ENCODE data around the gene TOR1A.

Gene TOR1A

GRCh38 chr9:129866394-129867135 is 42.6 kb upstream of the TOR1A start:
- Histone ChIP-seq H3K23ac (ENCODE audit: low read depth, low read length, poor library complexity) (no peak overlapping the region), H4K8ac (ENCODE audit: low read depth, low read length) (no peak overlapping the region), H3K18ac (ENCODE audit: low read length) (no peak overlapping the region), H3K36me3 (replicated peaks in 1 of 2; ENCODE audit: control insufficient read depth in 2 of 2, insufficient read depth in 2 of 2, low read length in 2 of 2) (peaks cover 15 to 44% of the 10 kb centered on the region in 2 donors), H3K9me3 (replicated peaks in 1 of 2; ENCODE audit: control insufficient read depth in 2 of 2, insufficient read depth in 1 of 2, low read depth in 1 of 2, low read length in 2 of 2) (peaks cover 0 to 3% of the 10 kb centered on the region in 2 donors), H2BK5ac (ENCODE audit: low read length) (no peak overlapping the region), H3K9ac (ENCODE audit: low read depth, low read length, poor library complexity) (no peak overlapping the region), H2AFZ (ENCODE audit: low read length) (no peak overlapping the region), H3K4ac (ENCODE audit: low read length) (no peak overlapping the region), H3K27ac (replicated peaks; ENCODE audit: low read length) (no peak overlapping the region), H2BK120ac (ENCODE audit: low read depth, low read length) (no peak overlapping the region), H2BK15ac (ENCODE audit: low read length) (no peak overlapping the region), H3K14ac (ENCODE audit: low read length) (no peak overlapping the region), H3K4me1 (ENCODE audit: control insufficient read depth in 2 of 2, insufficient read depth in 1 of 2, low read depth in 1 of 2, low read length in 2 of 2) (peaks cover 0 to 2% of the 10 kb centered on the region in 2 donors), H3K27me3 (ENCODE audit: control insufficient read depth in 3 of 3, insufficient read depth in 3 of 3, low read depth in 1 of 3, low read length in 3 of 3) (peaks cover 0 to 2% (median 0%) of the 10 kb centered on the region in 3 experiments), H2BK12ac (ENCODE audit: low read length) (no peak overlapping the region), H3K4me3 (ENCODE audit: low read length in 2 of 2) (no peak overlapping the region), H3K4me2 (ENCODE audit: insufficient read depth, low read length, poor library complexity, severe bottlenecking) (no peak overlapping the region), H4K91ac (ENCODE audit: low read depth, low read length, poor library complexity) (no peak overlapping the region), H3K79me1 (ENCODE audit: low read depth, low read length) (peaks cover 1% of the 10 kb centered on the region), H2AK5ac (ENCODE audit: low read depth, low read length) (no peak overlapping the region)
- no peak for DNase-seq (ENCODE audit: low spot score)
- WGBS, 2 donors (ENCODE audit: extremely low coverage in 2 of 2, insufficient read length in 2 of 2, insufficient replicate concordance in 1 of 2), result no CpG with 5 or more reads among the region's 17 CpGs

- H2AFZ ChIP-seq (ENCODE audit: low read length), result no peak overlapping the region
- H3K9ac ChIP-seq (ENCODE audit: low read depth, low read length, poor library complexity), result no peak overlapping the region
- no peak overlapping the region for H3K4me3 ChIP-seq (ENCODE audit: low read length in 2 of 2)
- H3K36me3 ChIP-seq (replicated peaks in 1 of 2; ENCODE audit: control insufficient read depth in 2 of 2, insufficient read depth in 2 of 2, low read length in 2 of 2), result peaks cover 19 to 51% of the 10 kb centered on the region in 2 donors
- no peak overlapping the region for H2AK5ac ChIP-seq (ENCODE audit: low read depth, low read length)
- H3K4me1 ChIP-seq (ENCODE audit: control insufficient read depth in 2 of 2, insufficient read depth in 1 of 2, low read depth in 1 of 2, low read length in 2 of 2), result no peaks in the 10 kb centered on the region
- H3K18ac ChIP-seq (ENCODE audit: low read length), result no peak overlapping the region
- no peak overlapping the region for H3K23ac ChIP-seq (ENCODE audit: low read depth, low read length, poor library complexity)
- peaks cover 0 to 2% (median 0%) of the 10 kb centered on the region in 3 experiments for H3K27me3 ChIP-seq (ENCODE audit: control insufficient read depth in 3 of 3, insufficient read depth in 3 of 3, low read depth in 1 of 3, low read length in 3 of 3)
- H3K27ac ChIP-seq (replicated peaks; ENCODE audit: low read length), result no peak overlapping the region
- no peak overlapping the region for H4K8ac ChIP-seq (ENCODE audit: low read depth, low read length)
- no peak overlapping the region for H2BK15ac ChIP-seq (ENCODE audit: low read length)
- H2BK5ac ChIP-seq (ENCODE audit: low read length), result no peak overlapping the region
- WGBS, 2 donors (ENCODE audit: extremely low coverage in 2 of 2, insufficient read length in 2 of 2, insufficient replicate concordance in 1 of 2), result no CpG with 5 or more reads among the region's 14 CpGs
- DNase-seq (ENCODE audit: low spot score), result no peak
- H3K79me1 ChIP-seq (ENCODE audit: low read depth, low read length), result peaks cover 1% of the 10 kb centered on the region
- no peak overlapping the region for H4K91ac ChIP-seq (ENCODE audit: low read depth, low read length, poor library complexity)
- H2BK12ac ChIP-seq (ENCODE audit: low read length), result no peak overlapping the region
- H3K4ac ChIP-seq (ENCODE audit: low read length), result no peak overlapping the region
- H3K4me2 ChIP-seq (ENCODE audit: insufficient read depth, low read length, poor library complexity, severe bottlenecking), result no peak overlapping the region
- H2BK120ac ChIP-seq (ENCODE audit: low read depth, low read length), result no peak overlapping the region
- H3K9me3 ChIP-seq (replicated peaks in 1 of 2; ENCODE audit: control insufficient read depth in 2 of 2, insufficient read depth in 1 of 2, low read depth in 1 of 2, low read length in 2 of 2), result no peaks in the 10 kb centered on the region
- no peak overlapping the region for H3K14ac ChIP-seq (ENCODE audit: low read length)
These were observed 41.9 kb upstream of the TOR1A start for GRCh38 chr9:129865668-129866320.

- Histone ChIP-seq H3K27me3 (ENCODE audit: control insufficient read depth in 3 of 3, insufficient read depth in 3 of 3, low read depth in 1 of 3, low read length in 3 of 3) (peaks cover 0 to 2% (median 0%) of the 10 kb centered on the region in 3 experiments), H3K14ac (ENCODE audit: low read length) (no peak overlapping the region), H3K36me3 (replicated peaks in 1 of 2; ENCODE audit: control insufficient read depth in 2 of 2, insufficient read depth in 2 of 2, low read length in 2 of 2) (peaks cover 21 to 55% of the 10 kb centered on the region in 2 donors), H3K9ac (ENCODE audit: low read depth, low read length, poor library complexity) (no peak overlapping the region), H3K18ac (ENCODE audit: low read length) (no peak overlapping the region), H2AK5ac (ENCODE audit: low read depth, low read length) (no peak overlapping the region), H3K23ac (ENCODE audit: low read depth, low read length, poor library complexity) (no peak overlapping the region), H3K9me3 (replicated peaks in 1 of 2; ENCODE audit: control insufficient read depth in 2 of 2, insufficient read depth in 1 of 2, low read depth in 1 of 2, low read length in 2 of 2) (no peaks in the 10 kb centered on the region), H4K8ac (ENCODE audit: low read depth, low read length) (no peak overlapping the region), H3K4me3 (ENCODE audit: low read length in 2 of 2) (no peak overlapping the region), H3K27ac (replicated peaks; ENCODE audit: low read length) (no peak overlapping the region), H2BK120ac (ENCODE audit: low read depth, low read length) (no peak overlapping the region), H2BK15ac (ENCODE audit: low read length) (no peak overlapping the region), H2BK5ac (ENCODE audit: low read length) (no peak overlapping the region), H3K4me1 (ENCODE audit: control insufficient read depth in 2 of 2, insufficient read depth in 1 of 2, low read depth in 1 of 2, low read length in 2 of 2) (no peaks in the 10 kb centered on the region), H3K4me2 (ENCODE audit: insufficient read depth, low read length, poor library complexity, severe bottlenecking) (no peak overlapping the region), H2BK12ac (ENCODE audit: low read length) (no peak overlapping the region), H2AFZ (ENCODE audit: low read length) (no peak overlapping the region), H4K91ac (ENCODE audit: low read depth, low read length, poor library complexity) (no peak overlapping the region), H3K79me1 (ENCODE audit: low read depth, low read length) (peaks cover 1% of the 10 kb centered on the region), H3K4ac (ENCODE audit: low read length) (no peak overlapping the region)
- WGBS, 2 donors (ENCODE audit: extremely low coverage in 2 of 2, insufficient read length in 2 of 2, insufficient replicate concordance in 1 of 2), result no CpG with 5 or more reads among the region's 11 CpGs
- no peak for DNase-seq (ENCODE audit: low spot score)
These were observed 41.2 kb upstream of the TOR1A start for GRCh38 chr9:129864991-129865647.

Data from neuronal stem cell (in vitro differentiated cells).